GM21786 (cell line): ENCODE data around the gene KANSL1.

Source experiments
- ATAC-seq: cut with Tn5 transposase; IDR thresholded peaks from one replicate; pipeline ENCODE4 v1.9.1; 2021; ENCODE audit not compliant: unreplicated experiment

Gene KANSL1

GRCh38 chr17:46167826-46168569 lies 25.2 kb downstream of the KANSL1 start:
- no peak for ATAC-seq

- no peak for ATAC-seq
Observed at GRCh38 chr17:46167267-46167666, 26.0 kb downstream of the KANSL1 start.

GRCh38 chr17:46166692-46167249 lies 26.5 kb downstream of the KANSL1 start:
- ATAC-seq: no peak

- no peak for ATAC-seq
Observed at GRCh38 chr17:46163929-46164594, 29.2 kb downstream of the KANSL1 start.

GRCh38 chr17:46163316-46163715 lies 29.9 kb downstream of the KANSL1 start:
- no peak for ATAC-seq

- no peak for ATAC-seq
Observed at GRCh38 chr17:46162866-46163265, 30.4 kb downstream of the KANSL1 start.

GRCh38 chr17:46160169-46160568 lies 33.1 kb downstream of the KANSL1 start:
- ATAC-seq: no peak

- ATAC-seq: no peak
Observed at GRCh38 chr17:46159686-46160085, 33.5 kb downstream of the KANSL1 start.

GRCh38 chr17:46158323-46159296 lies 34.6 kb downstream of the KANSL1 start:
- ATAC-seq: no peak

- no peak for ATAC-seq
Observed at GRCh38 chr17:46157443-46158062, 35.7 kb downstream of the KANSL1 start.

- no peak for ATAC-seq
Observed at GRCh38 chr17:46154151-46154816, 38.9 kb downstream of the KANSL1 start.

GRCh38 chr17:46152423-46152822 lies 40.8 kb downstream of the KANSL1 start:
- ATAC-seq: no peak

- ATAC-seq: no peak
Observed at GRCh38 chr17:46151762-46152161, 41.5 kb downstream of the KANSL1 start.

- no peak for ATAC-seq
Observed at GRCh38 chr17:46150216-46150963, 42.8 kb downstream of the KANSL1 start.

- ATAC-seq: no peak
Observed at GRCh38 chr17:46148247-46148646, 45.0 kb downstream of the KANSL1 start.

- no peak for ATAC-seq
Observed at GRCh38 chr17:46147296-46147695, 45.9 kb downstream of the KANSL1 start.

- no peak for ATAC-seq
Observed at GRCh38 chr17:46144246-46144645, 49.0 kb downstream of the KANSL1 start.

- ATAC-seq: no peak
Observed at GRCh38 chr17:46143827-46144236, 49.4 kb downstream of the KANSL1 start.

GRCh38 chr17:46141645-46142044 lies 51.6 kb downstream of the KANSL1 start:
- no peak for ATAC-seq
